ENCODE data around the gene TCHHL1. TPM values are rescaled to one million over a fixed set of nuclear protein-coding genes. Genes with fewer than 3 reads are reported as not detected.
A peak's percentile ranks its signal among the peaks of the same experiment; 100 is the strongest.

TCHHL1 gene
- total and polyA plus RNA-seq, 2 of the 8 experiments (the other 6 are each of a cell fraction or from before 2014, with no cell fraction given), result not detected

DNA sequence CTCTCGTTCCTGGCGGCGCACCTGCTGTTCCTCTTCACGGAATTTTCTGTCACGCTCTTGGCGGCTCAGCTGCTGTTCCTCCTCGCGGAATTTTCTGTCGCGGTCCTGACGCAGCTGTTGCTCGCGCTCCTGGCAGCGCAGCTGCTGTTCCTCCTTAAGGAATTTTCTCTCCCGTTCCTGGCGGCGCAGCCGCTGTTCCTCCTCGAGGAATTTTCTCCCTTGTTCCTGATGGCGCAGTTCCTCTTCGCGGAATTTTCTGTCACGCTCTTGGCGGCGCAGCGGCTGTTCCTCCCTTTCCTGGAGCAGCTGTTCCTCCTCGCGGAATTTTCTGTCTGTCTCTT, 20.0 kb upstream of the TCHHL1 start:
- H2AFZ ChIP-seq (ENCODE audit: low read length), result no peak overlapping the region
- no peak for FAIRE-seq
- no peaks in the 10 kb centered on the region for H3K79me2 ChIP-seq (ENCODE audit: control insufficient read depth in 1 of 2, insufficient read depth in 2 of 2, low read length in 2 of 2)
- H2BK5ac ChIP-seq (ENCODE audit: low read depth, low read length), result no peak overlapping the region
- no peak overlapping the region for H3K9ac ChIP-seq (replicated peaks in 1 of 4; ENCODE audit: extremely low read depth in 1 of 4, low read depth in 3 of 4, low read length in 3 of 4)
- 83% methylated on average over 24 of the region's 28 CpGs; no CpG with 5 or more reads in 1 of the 2 experiments for WGBS, 2 experiments (ENCODE audit: extremely low coverage in 1 of 2, insufficient coverage in 1 of 2, insufficient read length in 1 of 2, insufficient replicate concordance in 2 of 2, low coverage in 1 of 2, low lambda C conversion rate in 2 of 2, missing lambda C conversion rate in 1 of 2)
- no peak overlapping the region for H3K23ac ChIP-seq (ENCODE audit: insufficient read length)
- H3K4me1 ChIP-seq (replicated peaks in 1 of 4; ENCODE audit: control insufficient read depth in 3 of 4, insufficient read depth in 4 of 4, low read length in 3 of 4), result peaks cover 0 to 11% (median 4%) of the 10 kb centered on the region in 4 experiments; a peak in 5 of 7 replicates
- H2AK5ac ChIP-seq (ENCODE audit: low read depth, low read length), result no peak overlapping the region
- peaks cover 25% of the 10 kb centered on the region; the same call in 1 of the 2 replicates for H3K23me2 ChIP-seq (ENCODE audit: low read depth, low read length)
- H3K56ac ChIP-seq (replicated peaks; ENCODE audit: insufficient read length, low read depth, low read length), result no peak overlapping the region
- POLR2A ChIA-PET (ENCODE audit: partially characterized antibody), result interaction anchor here (0.7 kb wide), 1 partner anchor 361 kb away, joined by 3 read pairs; no protein-coding TSS in a partner anchor
- H3K36me3 ChIP-seq (ENCODE audit: control insufficient read depth in 2 of 4, insufficient read depth in 4 of 4, low read length in 3 of 4), result peaks cover 0 to 2% (median 0%) of the 10 kb centered on the region in 4 experiments; a peak in 1 of 8 replicates
- no peaks in the 10 kb centered on the region for H3K79me1 ChIP-seq (ENCODE audit: low read depth, low read length)
- DNase-seq (ENCODE audit: low read depth in 1 of 2, low spot score in 2 of 2), result peak in 1 of 2 experiments; percentile 46
- H4K8ac ChIP-seq (ENCODE audit: extremely low read depth, insufficient read depth, low read length), result no peak overlapping the region
- no peak overlapping the region for H4K91ac ChIP-seq (replicated peaks; ENCODE audit: insufficient read length, low read length)
- peaks cover 0 to 1% of the 10 kb centered on the region in 2 experiments for H4K20me1 ChIP-seq (replicated peaks in 1 of 2; ENCODE audit: control insufficient read depth in 1 of 2, insufficient read depth in 2 of 2, low read length in 2 of 2)
- H3K27me3 ChIP-seq (replicated peaks in 1 of 4; ENCODE audit: control insufficient read depth in 3 of 4, extremely low read depth in 1 of 4, insufficient read depth in 3 of 4, low read length in 3 of 4), result peaks cover 54 to 77% (median 73%) of the 10 kb centered on the region in 4 experiments
- H2BK12ac ChIP-seq (ENCODE audit: low read depth, low read length), result no peak overlapping the region
- no peak overlapping the region for H3K18ac ChIP-seq (ENCODE audit: extremely low read depth, low read length)
- no peak overlapping the region for H2BK20ac ChIP-seq (ENCODE audit: low read length)
- no peak overlapping the region for H4K5ac ChIP-seq (ENCODE audit: insufficient read length, low read depth, low read length)
- H2BK120ac ChIP-seq (replicated peaks; ENCODE audit: low read depth, low read length), result no peak overlapping the region
- H3K14ac ChIP-seq (ENCODE audit: insufficient read length), result no peak overlapping the region
- no peak overlapping the region for H2BK15ac ChIP-seq (ENCODE audit: low read length)
- peaks cover 0 to 52% of the 10 kb centered on the region in 2 experiments; a peak in 2 of 4 replicates for H3K9me3 ChIP-seq (ENCODE audit: insufficient read depth in 2 of 2, low read depth in 1 of 2, low read length in 1 of 2)
- CTCF ChIA-PET (ENCODE audit: partially characterized antibody), result interaction anchor here (0.8 to 1.1 kb wide), 2 partner anchors 81 to 141 kb away, joined by 3 read pairs; no protein-coding TSS in a partner anchor
- H3K4ac ChIP-seq (replicated peaks; ENCODE audit: insufficient read length, low read depth, low read length), result no peak overlapping the region
- no peak overlapping the region for H3K27ac ChIP-seq (ENCODE audit: low read depth, low read length)
- no peak overlapping the region; a peak in 1 of 8 replicates for H3K4me3 ChIP-seq (ENCODE audit: extremely low read depth in 1 of 4, insufficient read depth in 2 of 4, low read depth in 3 of 4, low read length in 4 of 4)
- no peak overlapping the region; a peak in 1 of 4 replicates for H3K4me2 ChIP-seq (ENCODE audit: insufficient read depth in 1 of 2, low read depth in 2 of 2, low read length in 2 of 2)
- TF ChIP-seq GABPA (IDR thresholded peaks at IDR 0.05; ENCODE audit: borderline replicate concordance, insufficient read depth, low read length), result no peak
- TF ChIP-seq CBX8 (IDR thresholded peaks at IDR 0.05; ENCODE audit: borderline replicate concordance, low read depth, low read length), result no peak
- TF ChIP-seq BRCA1 (IDR thresholded peaks at IDR 0.05; ENCODE audit: low read depth, low read length), result no peak
- TF ChIP-seq RFX5 (IDR thresholded peaks at IDR 0.05; ENCODE audit: borderline replicate concordance, low read depth, low read length), result no peak
- TF ChIP-seq TEAD4 (IDR thresholded peaks at IDR 0.05; ENCODE audit: low read depth, low read length), result no peak
- TF ChIP-seq JUND (IDR thresholded peaks at IDR 0.05; ENCODE audit: low read length), result no peak
- no peak for TF ChIP-seq KDM1A (IDR thresholded peaks at IDR 0.05; ENCODE audit: borderline replicate concordance, low read length)
- TF ChIP-seq CEBPB (IDR thresholded peaks at IDR 0.05; ENCODE audit: low read depth, low read length), result no peak
- TF ChIP-seq SP2 (IDR thresholded peaks at IDR 0.05; ENCODE audit: low read length), result no peak
- no peak for TF ChIP-seq RXRA (IDR thresholded peaks at IDR 0.05; ENCODE audit: insufficient read depth, low read depth, low read length)
- no peak for TF ChIP-seq FOSL1 (IDR thresholded peaks at IDR 0.05; ENCODE audit: insufficient read depth, low read depth, low read length)
- TF ChIP-seq POU5F1 (IDR thresholded peaks at IDR 0.05; ENCODE audit: low read depth, low read length), result no peak
- TF ChIP-seq, protein P1, sequence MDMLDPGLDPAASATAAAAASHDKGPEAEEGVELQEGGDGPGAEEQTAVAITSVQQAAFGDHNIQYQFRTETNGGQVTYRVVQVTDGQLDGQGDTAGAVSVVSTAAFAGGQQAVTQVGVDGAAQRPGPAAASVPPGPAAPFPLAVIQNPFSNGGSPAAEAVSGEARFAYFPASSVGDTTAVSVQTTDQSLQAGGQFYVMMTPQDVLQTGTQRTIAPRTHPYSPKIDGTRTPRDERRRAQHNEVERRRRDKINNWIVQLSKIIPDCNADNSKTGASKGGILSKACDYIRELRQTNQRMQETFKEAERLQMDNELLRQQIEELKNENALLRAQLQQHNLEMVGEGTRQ (IDR thresholded peaks at IDR 0.05; ENCODE audit: low read length), result no peak
